ENCODE measurements around the gene EPC1. TPM values are rescaled to one million over a fixed set of nuclear protein-coding genes. Genes with fewer than 3 reads are reported as not detected.
"Not testable (repeated sequence)": the region's sequence is repeated elsewhere in the genome, so short reads cannot be mapped to it uniquely, and the experiment has no call there.

The EPC1 gene
- total and polyA plus RNA-seq, 2 donors, result 35.2 to 38.7 TPM

- Histone ChIP-seq H3K4me1 (ENCODE audit: control insufficient read depth in 2 of 2, insufficient read depth in 2 of 2, low read length in 2 of 2) (no peaks in the 10 kb centered on the region), H3K27ac (ENCODE audit: low read depth in 1 of 2, low read length in 1 of 2) (no peak overlapping the region), H3K27me3 (ENCODE audit: control insufficient read depth in 2 of 2, insufficient read depth in 1 of 2, low read length in 1 of 2) (no peaks in the 10 kb centered on the region), H3K4me3 (ENCODE audit: low read length in 2 of 2) (no peak overlapping the region), H3K36me3 (ENCODE audit: control insufficient read depth in 2 of 2, insufficient read depth in 2 of 2, low read length in 1 of 2) (no peaks in the 10 kb centered on the region), H3K9me3 (ENCODE audit: control insufficient read depth in 2 of 2, insufficient read depth in 1 of 2, low read length in 1 of 2) (no peaks in the 10 kb centered on the region)
- DNase-seq (ENCODE audit: low read depth in 6 of 9, low spot score in 9 of 9), result no peak
These were observed 105.0 kb downstream of the EPC1 start for GRCh38 chr10:32241946-32242345.

DNA sequence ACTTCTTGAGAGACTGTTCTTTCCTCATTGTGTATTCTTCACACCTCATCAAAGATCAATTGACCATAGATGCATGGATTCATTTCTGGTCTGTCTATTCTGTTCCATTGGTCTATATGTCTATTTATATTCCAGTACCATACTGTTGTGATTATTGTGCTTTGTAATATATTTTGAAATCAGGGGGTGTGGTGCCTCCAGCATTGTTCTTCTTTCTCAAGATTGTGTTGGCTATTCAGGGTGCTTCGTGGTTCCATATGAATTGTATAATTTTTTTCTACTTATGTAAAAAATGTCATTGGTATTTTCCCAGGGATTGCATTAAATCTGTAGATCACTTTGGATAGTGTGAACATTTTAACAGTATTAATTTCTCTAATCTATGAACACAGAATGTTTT, 106.5 kb downstream of the EPC1 start:
- H3K4me3 ChIP-seq (ENCODE audit: low read length in 2 of 2), result no peak overlapping the region
- no peak overlapping the region for H3K27ac ChIP-seq (ENCODE audit: low read depth in 1 of 2, low read length in 1 of 2)
- H3K4me1 ChIP-seq (ENCODE audit: control insufficient read depth in 2 of 2, insufficient read depth in 2 of 2, low read length in 2 of 2), result no peaks in the 10 kb centered on the region
- 92% methylated on average over 1 of the region's 1 CpG for WGBS
- H3K9me3 ChIP-seq (ENCODE audit: control insufficient read depth in 2 of 2, insufficient read depth in 1 of 2, low read length in 1 of 2), result no peaks in the 10 kb centered on the region
- H3K27me3 ChIP-seq (ENCODE audit: control insufficient read depth in 2 of 2, insufficient read depth in 1 of 2, low read length in 1 of 2), result no peaks in the 10 kb centered on the region
- no peaks in the 10 kb centered on the region for H3K36me3 ChIP-seq (ENCODE audit: control insufficient read depth in 2 of 2, insufficient read depth in 2 of 2, low read length in 1 of 2)
- no peak for DNase-seq (ENCODE audit: low read depth in 6 of 9, low spot score in 9 of 9)

GRCh38 chr10:32239769-32240168, 107.2 kb downstream of the EPC1 start:
- H3K4me3 ChIP-seq (ENCODE audit: low read length in 2 of 2), result no peak overlapping the region
- DNase-seq (ENCODE audit: low read depth in 6 of 9, low spot score in 9 of 9), result no peak
- no peaks in the 10 kb centered on the region for H3K36me3 ChIP-seq (ENCODE audit: control insufficient read depth in 2 of 2, insufficient read depth in 2 of 2, low read length in 1 of 2)
- H3K4me1 ChIP-seq (ENCODE audit: control insufficient read depth in 2 of 2, insufficient read depth in 2 of 2, low read length in 2 of 2), result no peaks in the 10 kb centered on the region
- no peak overlapping the region for H3K27ac ChIP-seq (ENCODE audit: low read depth in 1 of 2, low read length in 1 of 2)
- no peaks in the 10 kb centered on the region for H3K27me3 ChIP-seq (ENCODE audit: control insufficient read depth in 2 of 2, insufficient read depth in 1 of 2, low read length in 1 of 2)
- H3K9me3 ChIP-seq (ENCODE audit: control insufficient read depth in 2 of 2, insufficient read depth in 1 of 2, low read length in 1 of 2), result no peaks in the 10 kb centered on the region

DNA sequence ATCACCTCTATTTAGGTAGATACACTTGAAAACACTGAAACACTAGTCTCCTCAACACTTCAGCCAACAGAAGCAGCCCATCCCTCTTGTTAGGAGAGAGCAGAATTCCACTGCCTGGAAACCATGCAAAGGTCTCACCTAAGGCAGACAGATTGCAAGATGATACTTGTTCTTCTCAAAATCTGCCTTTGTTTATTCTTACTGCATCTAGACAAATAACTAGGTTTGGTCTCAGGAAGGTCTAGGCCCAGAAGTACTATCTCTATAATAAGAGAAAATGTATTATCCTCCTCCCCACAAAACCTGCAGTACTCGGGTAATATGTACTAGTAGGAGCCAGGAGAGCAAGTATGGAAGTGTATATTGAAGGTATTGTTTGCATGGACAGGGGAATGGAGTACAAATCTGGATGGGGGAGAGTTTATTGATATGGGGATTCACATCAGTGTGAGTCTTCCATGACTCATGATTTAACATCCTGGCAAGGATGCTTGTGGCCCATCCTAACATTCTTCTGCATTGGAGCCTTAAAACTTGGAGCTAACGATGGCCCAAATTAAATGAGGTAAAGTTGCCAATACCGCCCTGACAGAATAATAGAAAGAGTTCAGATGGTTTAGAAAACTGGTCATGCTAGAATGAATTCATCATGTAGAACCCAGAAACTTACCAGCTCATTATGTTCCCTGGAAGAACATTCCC, 109.2 kb downstream of the EPC1 start:
- DNase-seq (ENCODE audit: low read depth in 6 of 9, low spot score in 9 of 9), result no peak
- H3K27ac ChIP-seq (ENCODE audit: low read depth in 1 of 2, low read length in 1 of 2), result no peak overlapping the region
- H3K9me3 ChIP-seq (ENCODE audit: control insufficient read depth in 2 of 2, insufficient read depth in 1 of 2, low read length in 1 of 2), result no peaks in the 10 kb centered on the region
- WGBS, result 96% methylated on average over 3 of the region's 3 CpGs
- H3K4me3 ChIP-seq (ENCODE audit: low read length in 2 of 2), result no peak overlapping the region
- no peaks in the 10 kb centered on the region for H3K27me3 ChIP-seq (ENCODE audit: control insufficient read depth in 2 of 2, insufficient read depth in 1 of 2, low read length in 1 of 2)
- no peaks in the 10 kb centered on the region for H3K4me1 ChIP-seq (ENCODE audit: control insufficient read depth in 2 of 2, insufficient read depth in 2 of 2, low read length in 2 of 2)
- no peaks in the 10 kb centered on the region for H3K36me3 ChIP-seq (ENCODE audit: control insufficient read depth in 2 of 2, insufficient read depth in 2 of 2, low read length in 1 of 2)

GRCh38 chr10:32234471-32234870, 112.5 kb downstream of the EPC1 start:
- no peak for DNase-seq (ENCODE audit: low read depth in 6 of 9, low spot score in 9 of 9)

DNA sequence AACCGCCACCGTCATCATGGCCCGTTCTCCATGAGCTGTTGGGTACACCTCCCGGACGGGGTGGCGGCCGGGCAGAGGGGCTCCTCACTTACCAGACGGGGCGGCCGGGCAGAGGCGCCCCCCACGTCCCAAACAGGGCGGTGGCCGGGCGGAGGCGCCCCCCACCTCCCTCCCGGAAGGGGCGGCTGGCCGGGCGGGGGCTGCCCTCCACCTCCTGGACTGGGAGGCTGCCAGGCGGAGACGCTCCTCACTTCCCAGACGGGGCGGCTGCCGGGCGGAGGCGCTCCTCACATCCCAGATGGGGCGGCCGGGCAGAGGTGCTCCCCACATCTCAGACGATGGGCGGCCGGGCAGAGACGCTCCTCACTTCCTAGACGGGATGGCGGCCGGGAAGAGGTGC, 113.6 kb downstream of the EPC1 start:
- not testable (repeated sequence) for H3K27me3 ChIP-seq (ENCODE audit: control insufficient read depth in 2 of 2, insufficient read depth in 1 of 2, low read length in 1 of 2); H3K9me3 ChIP-seq (ENCODE audit: control insufficient read depth in 2 of 2, insufficient read depth in 1 of 2, low read length in 1 of 2); DNase-seq (ENCODE audit: low read depth in 6 of 9, low spot score in 9 of 9); H3K36me3 ChIP-seq (ENCODE audit: control insufficient read depth in 2 of 2, insufficient read depth in 2 of 2, low read length in 1 of 2); H3K4me1 ChIP-seq (ENCODE audit: control insufficient read depth in 2 of 2, insufficient read depth in 2 of 2, low read length in 2 of 2); H3K4me3 ChIP-seq (ENCODE audit: low read length in 2 of 2); H3K27ac ChIP-seq (ENCODE audit: low read depth in 1 of 2, low read length in 1 of 2)
- WGBS, result 98% methylated on average over 36 of the region's 36 CpGs

More at GRCh38 chr10:32234471-32234870, 112.5 kb downstream of the EPC1 start:
- Histone ChIP-seq H3K9me3 (ENCODE audit: control insufficient read depth in 2 of 2, insufficient read depth in 1 of 2, low read length in 1 of 2) (peaks cover 0 to 2% of the 10 kb centered on the region in 2 donors), H3K4me3 (ENCODE audit: low read length in 2 of 2) (no peak overlapping the region), H3K27me3 (ENCODE audit: control insufficient read depth in 2 of 2, insufficient read depth in 1 of 2, low read length in 1 of 2) (no peaks in the 10 kb centered on the region), H3K27ac (ENCODE audit: low read depth in 1 of 2, low read length in 1 of 2) (no peak overlapping the region), H3K36me3 (ENCODE audit: control insufficient read depth in 2 of 2, insufficient read depth in 2 of 2, low read length in 1 of 2) (no peaks in the 10 kb centered on the region), H3K4me1 (ENCODE audit: control insufficient read depth in 2 of 2, insufficient read depth in 2 of 2, low read length in 2 of 2) (no peaks in the 10 kb centered on the region)
- 99% methylated on average over 1 of the region's 1 CpG for WGBS

GRCh38 chr10:32232378-32232777, 114.6 kb downstream of the EPC1 start:
- no peak for DNase-seq (ENCODE audit: low read depth in 6 of 9, low spot score in 9 of 9)
- H3K4me1 ChIP-seq (ENCODE audit: control insufficient read depth in 2 of 2, insufficient read depth in 2 of 2, low read length in 2 of 2), result no peaks in the 10 kb centered on the region

GRCh38 chr10:32229788-32230187, 117.2 kb downstream of the EPC1 start:
- not testable (repeated sequence) for DNase-seq (ENCODE audit: low read depth in 6 of 9, low spot score in 9 of 9); H3K36me3 ChIP-seq (ENCODE audit: control insufficient read depth in 2 of 2, insufficient read depth in 2 of 2, low read length in 1 of 2); H3K27ac ChIP-seq (ENCODE audit: low read depth in 1 of 2, low read length in 1 of 2); H3K4me3 ChIP-seq (ENCODE audit: low read length in 2 of 2); H3K4me1 ChIP-seq (ENCODE audit: control insufficient read depth in 2 of 2, insufficient read depth in 2 of 2, low read length in 2 of 2); H3K9me3 ChIP-seq (ENCODE audit: control insufficient read depth in 2 of 2, insufficient read depth in 1 of 2, low read length in 1 of 2); H3K27me3 ChIP-seq (ENCODE audit: control insufficient read depth in 2 of 2, insufficient read depth in 1 of 2, low read length in 1 of 2)
- WGBS, result 98% methylated on average over 7 of the region's 7 CpGs

More at GRCh38 chr10:32232378-32232777, 114.6 kb downstream of the EPC1 start:
- no peak overlapping the region for H3K4me3 ChIP-seq (ENCODE audit: low read length in 2 of 2)
- no peaks in the 10 kb centered on the region for H3K36me3 ChIP-seq (ENCODE audit: control insufficient read depth in 2 of 2, insufficient read depth in 2 of 2, low read length in 1 of 2)
- no peak overlapping the region for H3K27ac ChIP-seq (ENCODE audit: low read depth in 1 of 2, low read length in 1 of 2)
- H3K27me3 ChIP-seq (ENCODE audit: control insufficient read depth in 2 of 2, insufficient read depth in 1 of 2, low read length in 1 of 2), result no peaks in the 10 kb centered on the region
- 83% methylated on average over 1 of the region's 1 CpG for WGBS
- H3K9me3 ChIP-seq (ENCODE audit: control insufficient read depth in 2 of 2, insufficient read depth in 1 of 2, low read length in 1 of 2), result peaks cover 0 to 2% of the 10 kb centered on the region in 2 donors

GRCh38 chr10:32229170-32229569, 117.8 kb downstream of the EPC1 start:
- H3K4me1 ChIP-seq (ENCODE audit: control insufficient read depth in 2 of 2, insufficient read depth in 2 of 2, low read length in 2 of 2), result no peaks in the 10 kb centered on the region
- no peaks in the 10 kb centered on the region for H3K36me3 ChIP-seq (ENCODE audit: control insufficient read depth in 2 of 2, insufficient read depth in 2 of 2, low read length in 1 of 2)
- 81% methylated on average over 3 of the region's 3 CpGs for WGBS
- peaks cover 0 to 2% of the 10 kb centered on the region in 2 donors for H3K9me3 ChIP-seq (ENCODE audit: control insufficient read depth in 2 of 2, insufficient read depth in 1 of 2, low read length in 1 of 2)
- H3K27ac ChIP-seq (ENCODE audit: low read depth in 1 of 2, low read length in 1 of 2), result no peak overlapping the region
- no peak for DNase-seq (ENCODE audit: low read depth in 6 of 9, low spot score in 9 of 9)
- H3K4me3 ChIP-seq (ENCODE audit: low read length in 2 of 2), result no peak overlapping the region
- no peaks in the 10 kb centered on the region for H3K27me3 ChIP-seq (ENCODE audit: control insufficient read depth in 2 of 2, insufficient read depth in 1 of 2, low read length in 1 of 2)
